Measurements from ENCODE around the gene ATP5PO. TPM values are rescaled to one million over a fixed set of nuclear protein-coding genes. Genes with fewer than 3 reads are reported as not detected.

ATP5PO gene
- total RNA-seq, 4 donors from 2014 or later: 184 to 354 (median 297) TPM

- Histone ChIP-seq H3K36me3 (no peaks in the 10 kb centered on the region), H3K27me3 (no peaks in the 10 kb centered on the region), H3K27ac (peak overlapping the region in 2 of 4 donors; percentile 22 to 27), H3K9me3 (no peaks in the 10 kb centered on the region), H3K4me1 (peaks cover 5 to 14% (median 8%) of the 10 kb centered on the region in 3 donors), H3K4me3 (no peak overlapping the region)
- peak; percentile 42 for DNase-seq
- TF ChIP-seq POLR2A (IDR thresholded peaks at IDR 0.05): no peak
- TF ChIP-seq, protein P1, sequence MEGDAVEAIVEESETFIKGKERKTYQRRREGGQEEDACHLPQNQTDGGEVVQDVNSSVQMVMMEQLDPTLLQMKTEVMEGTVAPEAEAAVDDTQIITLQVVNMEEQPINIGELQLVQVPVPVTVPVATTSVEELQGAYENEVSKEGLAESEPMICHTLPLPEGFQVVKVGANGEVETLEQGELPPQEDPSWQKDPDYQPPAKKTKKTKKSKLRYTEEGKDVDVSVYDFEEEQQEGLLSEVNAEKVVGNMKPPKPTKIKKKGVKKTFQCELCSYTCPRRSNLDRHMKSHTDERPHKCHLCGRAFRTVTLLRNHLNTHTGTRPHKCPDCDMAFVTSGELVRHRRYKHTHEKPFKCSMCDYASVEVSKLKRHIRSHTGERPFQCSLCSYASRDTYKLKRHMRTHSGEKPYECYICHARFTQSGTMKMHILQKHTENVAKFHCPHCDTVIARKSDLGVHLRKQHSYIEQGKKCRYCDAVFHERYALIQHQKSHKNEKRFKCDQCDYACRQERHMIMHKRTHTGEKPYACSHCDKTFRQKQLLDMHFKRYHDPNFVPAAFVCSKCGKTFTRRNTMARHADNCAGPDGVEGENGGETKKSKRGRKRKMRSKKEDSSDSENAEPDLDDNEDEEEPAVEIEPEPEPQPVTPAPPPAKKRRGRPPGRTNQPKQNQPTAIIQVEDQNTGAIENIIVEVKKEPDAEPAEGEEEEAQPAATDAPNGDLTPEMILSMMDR (IDR thresholded peaks at IDR 0.05): peak; percentile 86 to 93 (median 92)
- 5 to 15% methylated on average over 4 to 12 of the region's 13 CpGs for WGBS, 2 donors
- intact Hi-C loops (cut with DNase I): loop anchor here (2.0 kb wide), 1 partner anchor 423 kb away; no protein-coding TSS in a partner anchor
Observed at GRCh38 chr21:33924079-33924765, 8.6 kb upstream of the ATP5PO start.

- no peak overlapping the region for H3K27ac ChIP-seq
- no peak for DNase-seq
- WGBS, 2 donors: 62 to 82% methylated on average over 4 of the region's 4 CpGs
- TF ChIP-seq, protein P1 (IDR thresholded peaks at IDR 0.05): no peak
- TF ChIP-seq POLR2A (IDR thresholded peaks at IDR 0.05): no peak
- H3K27me3 ChIP-seq: no peaks in the 10 kb centered on the region
- no peak overlapping the region for H3K4me3 ChIP-seq
- peaks cover 0 to 13% (median 0%) of the 10 kb centered on the region in 3 donors for H3K36me3 ChIP-seq
- peaks cover 3 to 30% (median 15%) of the 10 kb centered on the region in 3 donors for H3K4me1 ChIP-seq
- intact Hi-C loops (cut with DNase I): no loop called here
- no peaks in the 10 kb centered on the region for H3K9me3 ChIP-seq
Observed at GRCh38 chr21:33917421-33917820, 1.8 kb upstream of the ATP5PO start.

DNA sequence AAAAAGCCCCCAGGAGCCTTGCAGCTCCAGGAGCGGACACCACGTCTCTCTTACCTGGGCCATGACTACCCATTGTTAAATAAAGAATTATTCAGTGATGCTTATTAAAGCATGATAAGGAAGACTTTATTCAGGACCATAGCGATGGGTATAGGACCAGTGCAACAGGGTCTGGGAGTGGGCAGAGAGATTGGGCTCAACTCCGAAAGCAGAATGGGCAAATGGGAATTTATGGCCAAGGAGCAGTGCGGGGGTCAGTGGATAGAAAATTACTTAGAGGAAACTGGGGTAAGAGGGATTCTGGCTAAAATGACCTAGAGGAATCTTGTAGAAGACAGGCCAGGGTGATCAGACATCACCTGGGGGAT, 580 bp upstream of the ATP5PO start:
- Histone ChIP-seq H3K4me3 (peak overlapping the region; percentile 77 to 99 (median 90)), H3K9me3 (no peaks in the 10 kb centered on the region), H3K27me3 (no peaks in the 10 kb centered on the region), H3K4me1 (peaks cover 3 to 30% (median 15%) of the 10 kb centered on the region in 3 donors), H3K27ac (peak overlapping the region; percentile 93 to 97 (median 94)), H3K36me3 (peaks cover 0 to 25% (median 11%) of the 10 kb centered on the region in 3 donors)
- 57 to 58% methylated on average over 5 of the region's 5 CpGs for WGBS, 2 donors
- intact Hi-C loops (cut with DNase I): no loop called here
- no peak for DNase-seq
- TF ChIP-seq, protein P1 (IDR thresholded peaks at IDR 0.05): no peak
- TF ChIP-seq POLR2A (IDR thresholded peaks at IDR 0.05): no peak

GRCh38 chr21:33914188-33914587, 1.4 kb downstream of the ATP5PO start:
- no peaks in the 10 kb centered on the region for H3K27me3 ChIP-seq
- 39 to 40% methylated on average over 5 of the region's 5 CpGs for WGBS, 2 donors
- peak overlapping the region in 2 of 4 donors; percentile 77 to 99 for H3K4me3 ChIP-seq
- H3K36me3 ChIP-seq: peaks cover 9 to 45% (median 26%) of the 10 kb centered on the region in 3 donors
- H3K4me1 ChIP-seq: peaks cover 3 to 30% (median 15%) of the 10 kb centered on the region in 3 donors
- intact Hi-C loops (cut with DNase I): no loop called here
- H3K27ac ChIP-seq: peak overlapping the region in 3 of 4 donors; percentile 93 to 97 (median 94)
- TF ChIP-seq POLR2A (IDR thresholded peaks at IDR 0.05): no peak
- TF ChIP-seq, protein P1 (IDR thresholded peaks at IDR 0.05): no peak
- no peak for DNase-seq
- no peaks in the 10 kb centered on the region for H3K9me3 ChIP-seq

DNA sequence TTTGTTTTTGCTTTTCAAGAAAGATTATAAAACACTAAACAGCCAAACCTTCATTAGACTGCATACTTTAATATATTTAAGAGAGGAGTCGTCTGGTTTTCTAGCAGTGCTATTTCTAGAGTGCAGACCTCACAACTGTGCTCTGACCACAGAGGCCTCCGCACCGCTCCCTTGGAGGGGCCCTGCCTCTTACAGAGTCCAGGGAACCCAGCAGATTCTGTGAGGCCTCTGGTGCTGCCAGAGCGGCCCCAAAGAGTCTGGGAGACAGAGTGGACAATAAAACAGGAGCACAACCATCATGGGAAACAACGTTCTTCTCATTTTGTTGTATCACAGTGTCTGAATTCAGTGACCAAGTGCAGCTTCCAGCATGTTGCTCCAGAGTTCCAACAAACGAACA, 5.8 kb downstream of the ATP5PO start:
- WGBS, 2 donors: 78 to 80% methylated on average over 5 to 6 of the region's 6 CpGs
- Histone ChIP-seq H3K9me3 (no peaks in the 10 kb centered on the region), H3K4me1 (peaks cover 3 to 20% (median 12%) of the 10 kb centered on the region in 3 donors), H3K36me3 (peaks cover 34 to 89% (median 63%) of the 10 kb centered on the region in 3 donors), H3K27ac (no peak overlapping the region), H3K4me3 (no peak overlapping the region), H3K27me3 (no peaks in the 10 kb centered on the region)
- TF ChIP-seq, protein P1 (IDR thresholded peaks at IDR 0.05): no peak
- no peak for TF ChIP-seq POLR2A (IDR thresholded peaks at IDR 0.05)
- intact Hi-C loops (cut with DNase I): no loop called here
- no peak for DNase-seq

Data from esophagus squamous epithelium (tissue), 5 donors.